Uterus (tissue), 4 donors: ENCODE data around the gene SPINT4. TPM values are rescaled to one million over a fixed set of nuclear protein-coding genes. Genes with fewer than 3 reads are reported as not detected.
"Not testable (repeated sequence)": the region's sequence is repeated elsewhere in the genome, so short reads cannot be mapped to it uniquely, and the experiment has no call there.

Experiments used
- DNase-seq, 2 donors: peaks; one replicate each; pipeline ENCODE4 v3.0.0-alpha.2; 2019 to 2020
- H3K27ac ChIP-seq, 2 donors: fragments of 200-600 bp; sonication (generic); 1 replicate in 1 of 2; 2 replicates in 1 of 2; pipeline ENCODE4 v1.5.1; 2016 to 2018
- H3K27me3 ChIP-seq, 2 donors: fragments of 200-600 bp; sonication (generic); one replicate each; pipeline ENCODE4 v1.5.1; 2018 to 2019; ENCODE audit warnings: control low read depth in 1 of 2
- H3K36me3 ChIP-seq, 2 donors: fragments of 200-600 bp; sonication (generic); one replicate each; pipeline ENCODE4 v1.5.1; 2019; ENCODE audit warnings: control low read depth in 1 of 2
- H3K4me1 ChIP-seq, 2 donors: fragments of 200-600 bp; sonication (generic); one replicate each; pipeline ENCODE4 v1.5.1; 2018 to 2019; ENCODE audit warnings: control low read depth in 1 of 2
- H3K4me3 ChIP-seq, 2 donors: fragments of 200-600 bp; sonication (generic); 1 replicate in 1 of 2; 2 replicates in 1 of 2; pipeline ENCODE4 v1.5.1; 2018 to 2019; ENCODE audit warnings: mild to moderate bottlenecking in 1 of 2
- H3K9me3 ChIP-seq, 2 donors: fragments of 200-600 bp; sonication (generic); one replicate each; pipeline ENCODE4 v1.5.1; 2019; ENCODE audit warnings: control low read depth in 1 of 2
- POLR2A ChIP-seq, 2 donors: fragments of 450-650 bp; IDR thresholded peaks; one replicate each; pipeline ENCODE4 v1.6.1; 2016; ENCODE audit warnings: antibody characterized with exemption in 2 of 2, mild to moderate bottlenecking in 1 of 2, moderate library complexity in 1 of 2
- intact Hi-C: fragments of 100-400 bp; cut with DNase I; formaldehyde crosslinking; loops from one replicate; pipeline ENCODE4 v1.15.1; 2023; ENCODE audit warnings: low total_unique reads
- total RNA-seq, 4 donors: library from RNA; depleted of rRNA in 3 of 4; stranded (reverse); fragments of >200 nt in 3 of 4; gene quantifications; one replicate each; pipeline versions ENCODE4 v1.1.0 to v1.2.4, GENCODE V29; 2014 to 2023
- TF ChIP-seq, protein P1 (sequence below), 4 experiments: fragments of 200-600 bp in 2 of 4; fragments of 450-650 bp in 2 of 4; sonication (generic) in 2 of 4; IDR thresholded peaks; one replicate each; pipeline ENCODE4 v1.5.1; 2016 to 2019; ENCODE audit warnings: antibody characterized with exemption in 4 of 4, mild to moderate bottlenecking in 2 of 4, moderate library complexity in 1 of 4
- donor health status: DM: yes; HTN: yes; CAD: no.

Gene SPINT4
- total RNA-seq: not detected

GRCh38 chr20:45722047-45722446 lies at the start of gene SPINT4:
Gene SPINT4, plus strand, starts transcription at chr20:45722347. Its CDS starts 21 bp downstream, at chr20:45722368.
- Histone ChIP-seq H3K27ac (no peak within 1 kb of the TSS), H3K4me3 (no peak within 1 kb of the TSS), H3K27me3 (no peaks in the 10 kb centered on the region), H3K9me3 (no peaks in the 10 kb centered on the region), H3K4me1 (no peaks in the 10 kb centered on the region), H3K36me3 (no peaks in the 10 kb centered on the region)
- no peak for TF ChIP-seq POLR2A (IDR thresholded peaks at IDR 0.05)
- TF ChIP-seq, protein P1, sequence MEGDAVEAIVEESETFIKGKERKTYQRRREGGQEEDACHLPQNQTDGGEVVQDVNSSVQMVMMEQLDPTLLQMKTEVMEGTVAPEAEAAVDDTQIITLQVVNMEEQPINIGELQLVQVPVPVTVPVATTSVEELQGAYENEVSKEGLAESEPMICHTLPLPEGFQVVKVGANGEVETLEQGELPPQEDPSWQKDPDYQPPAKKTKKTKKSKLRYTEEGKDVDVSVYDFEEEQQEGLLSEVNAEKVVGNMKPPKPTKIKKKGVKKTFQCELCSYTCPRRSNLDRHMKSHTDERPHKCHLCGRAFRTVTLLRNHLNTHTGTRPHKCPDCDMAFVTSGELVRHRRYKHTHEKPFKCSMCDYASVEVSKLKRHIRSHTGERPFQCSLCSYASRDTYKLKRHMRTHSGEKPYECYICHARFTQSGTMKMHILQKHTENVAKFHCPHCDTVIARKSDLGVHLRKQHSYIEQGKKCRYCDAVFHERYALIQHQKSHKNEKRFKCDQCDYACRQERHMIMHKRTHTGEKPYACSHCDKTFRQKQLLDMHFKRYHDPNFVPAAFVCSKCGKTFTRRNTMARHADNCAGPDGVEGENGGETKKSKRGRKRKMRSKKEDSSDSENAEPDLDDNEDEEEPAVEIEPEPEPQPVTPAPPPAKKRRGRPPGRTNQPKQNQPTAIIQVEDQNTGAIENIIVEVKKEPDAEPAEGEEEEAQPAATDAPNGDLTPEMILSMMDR (IDR thresholded peaks at IDR 0.05): no peak
- DNase-seq: no peak
- intact Hi-C loops: no loop called here

- no peaks in the 10 kb centered on the region for H3K9me3 ChIP-seq
- intact Hi-C loops: no loop called here
- H3K36me3 ChIP-seq: no peaks in the 10 kb centered on the region
- DNase-seq: no peak
- no peaks in the 10 kb centered on the region for H3K27me3 ChIP-seq
- no peak overlapping the region for H3K4me3 ChIP-seq
- H3K27ac ChIP-seq: no peak overlapping the region
- TF ChIP-seq POLR2A (IDR thresholded peaks at IDR 0.05): no peak
- TF ChIP-seq, protein P1 (IDR thresholded peaks at IDR 0.05): no peak
- no peaks in the 10 kb centered on the region for H3K4me1 ChIP-seq
These were observed 49.4 kb upstream of the SPINT4 start for GRCh38 chr20:45672765-45673164.

DNA sequence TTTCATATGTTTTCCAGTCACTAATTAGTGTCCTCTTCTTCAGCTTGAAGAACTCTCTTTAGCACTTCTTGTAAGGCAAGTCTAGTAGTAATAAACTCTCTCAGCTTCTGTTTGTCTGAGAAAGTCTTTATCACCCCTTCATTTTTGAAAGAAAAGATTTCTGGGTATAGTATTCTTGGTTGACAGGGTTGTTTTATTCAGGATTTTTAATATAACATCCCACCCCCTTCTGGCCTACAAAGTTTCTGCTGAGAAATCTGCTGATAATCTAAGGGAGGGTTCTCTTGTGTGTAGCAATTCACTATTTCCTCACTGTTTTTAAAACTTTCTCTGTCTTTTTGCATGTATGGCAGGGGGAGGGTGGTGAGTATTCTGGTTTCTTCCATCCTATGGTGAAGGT lies 42.5 kb upstream of the SPINT4 start:
- Histone ChIP-seq H3K4me1 (no peaks in the 10 kb centered on the region), H3K27me3 (no peaks in the 10 kb centered on the region), H3K27ac (no peak overlapping the region), H3K4me3 (no peak overlapping the region), H3K36me3 (no peaks in the 10 kb centered on the region), H3K9me3 (no peaks in the 10 kb centered on the region)
- TF ChIP-seq POLR2A (IDR thresholded peaks at IDR 0.05): no peak
- TF ChIP-seq, protein P1 (IDR thresholded peaks at IDR 0.05): no peak
- no peak for DNase-seq
- intact Hi-C loops: no loop called here

DNA sequence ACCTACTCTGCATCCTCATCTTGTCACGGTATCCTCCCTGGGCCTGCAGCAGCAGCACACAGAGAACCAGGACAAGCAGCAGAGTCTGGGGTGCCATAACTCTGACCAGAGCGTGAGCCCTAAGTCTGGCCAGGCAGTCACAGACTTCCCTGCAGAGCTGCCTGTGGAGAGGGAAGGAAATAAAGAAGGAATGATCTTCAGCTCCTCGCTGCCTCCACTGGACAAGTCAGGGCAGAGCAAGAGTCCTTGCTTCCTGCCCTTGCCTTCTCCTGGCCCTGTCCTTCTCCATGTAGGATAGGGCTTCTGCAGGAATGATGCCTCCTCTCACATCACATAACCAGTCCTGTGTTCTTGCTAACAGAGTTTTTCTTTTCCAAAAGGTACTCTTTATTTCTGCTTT lies 36.3 kb upstream of the SPINT4 start:
- DNase-seq: no peak
- H3K27ac ChIP-seq: no peak overlapping the region
- TF ChIP-seq POLR2A (IDR thresholded peaks at IDR 0.05): no peak
- TF ChIP-seq, protein P1 (IDR thresholded peaks at IDR 0.05): no peak
- no peak overlapping the region for H3K4me3 ChIP-seq
- no peaks in the 10 kb centered on the region for H3K27me3 ChIP-seq
- H3K4me1 ChIP-seq: no peaks in the 10 kb centered on the region
- H3K9me3 ChIP-seq: no peaks in the 10 kb centered on the region
- intact Hi-C loops: no loop called here
- H3K36me3 ChIP-seq: no peaks in the 10 kb centered on the region

DNA sequence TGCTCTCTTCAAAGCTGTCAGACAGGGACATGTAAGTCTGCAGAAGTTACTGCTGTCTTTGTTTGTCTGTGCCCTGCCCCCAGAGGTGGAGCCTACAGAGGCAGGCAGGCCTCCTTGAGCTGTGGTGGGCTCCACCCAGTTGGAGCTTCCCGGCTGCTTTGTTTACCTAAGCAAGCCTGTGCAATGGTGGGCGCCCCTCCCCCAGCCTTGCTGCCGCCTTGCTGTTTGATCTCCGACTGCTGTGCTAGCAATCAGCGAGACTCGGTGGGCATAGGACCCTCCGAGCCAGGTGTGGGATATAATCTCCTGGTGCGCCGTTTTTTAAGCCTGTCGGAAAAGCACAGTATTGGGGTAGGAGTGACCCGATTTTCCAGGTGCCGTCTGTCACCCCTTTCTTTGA lies 28.8 kb upstream of the SPINT4 start:
- intact Hi-C loops, H3K4me3 ChIP-seq, H3K27me3 ChIP-seq, H3K36me3 ChIP-seq, H3K4me1 ChIP-seq, H3K27ac ChIP-seq, H3K9me3 ChIP-seq, DNase-seq: not testable (repeated sequence)

GRCh38 chr20:45695496-45695895 lies 26.7 kb upstream of the SPINT4 start:
- H3K4me3 ChIP-seq: no peak overlapping the region
- no peak for DNase-seq
- H3K27ac ChIP-seq: no peak overlapping the region
- no peaks in the 10 kb centered on the region for H3K27me3 ChIP-seq
- intact Hi-C loops: no loop called here
- H3K9me3 ChIP-seq: no peaks in the 10 kb centered on the region
- TF ChIP-seq, protein P1 (IDR thresholded peaks at IDR 0.05): no peak
- TF ChIP-seq POLR2A (IDR thresholded peaks at IDR 0.05): no peak
- H3K36me3 ChIP-seq: no peaks in the 10 kb centered on the region
- no peaks in the 10 kb centered on the region for H3K4me1 ChIP-seq
